ELF-1 (cell line): ENCODE results near the gene BDP1.
"Not testable (repeated sequence)": the region's sequence is repeated elsewhere in the genome, so short reads cannot be mapped to it uniquely, and the experiment has no call there.

Source experiments
- DNase-seq: peaks from one replicate; pipeline ENCODE4 v3.0.0-alpha.2; 2016; ENCODE audit warnings: low read depth, low spot score

Gene BDP1

DNA sequence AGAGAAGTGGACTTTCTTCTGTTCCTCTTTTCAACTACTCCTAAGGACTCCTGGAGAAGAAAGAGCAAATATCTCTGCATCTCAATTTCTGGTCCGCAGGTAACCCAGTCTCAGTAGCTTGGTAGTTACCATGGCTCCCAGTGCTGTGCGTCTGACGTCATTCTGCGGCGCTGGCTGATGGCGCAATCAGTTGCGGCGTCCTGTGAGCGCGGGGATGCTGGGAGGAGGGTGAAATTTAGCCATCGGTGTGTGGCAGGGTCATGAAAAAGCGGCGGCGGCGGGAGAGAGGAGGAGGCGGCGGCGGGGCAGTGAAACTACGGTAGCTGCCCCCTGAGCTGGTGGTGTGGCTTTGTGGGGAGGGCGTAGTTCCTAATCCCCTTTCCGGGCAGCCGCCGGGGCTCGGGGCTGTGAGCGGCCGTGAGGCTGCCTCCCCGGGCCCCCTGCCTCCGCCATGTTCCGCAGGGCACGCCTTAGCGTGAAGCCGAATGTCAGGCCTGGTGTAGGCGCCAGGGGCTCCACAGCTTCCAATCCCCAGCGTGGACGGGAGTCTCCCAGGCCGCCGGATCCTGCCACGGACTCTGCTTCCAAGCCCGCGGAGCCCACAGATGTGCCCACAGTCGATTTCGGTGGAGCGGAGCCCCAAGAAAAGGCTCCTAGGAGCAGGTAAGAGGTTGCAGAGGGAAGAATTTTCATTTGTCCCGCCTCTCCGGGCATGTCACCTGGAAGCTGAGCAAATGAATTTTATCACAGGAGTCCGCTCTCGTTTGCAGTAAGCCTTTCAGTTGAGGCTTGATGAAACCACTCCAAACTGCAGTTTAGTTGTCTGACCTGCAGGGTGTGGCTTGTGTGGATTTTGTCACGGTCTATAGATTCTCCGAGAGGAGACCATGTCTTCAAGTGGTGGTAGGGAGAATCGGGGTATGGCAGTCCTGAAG, at the start of gene BDP1:
Gene BDP1, plus strand, starts transcription at position 225 of the 935 bp plus-strand sequence. Its CDS starts 227 bp downstream, at position 452.
- peak; percentile 97 for DNase-seq

DNA sequence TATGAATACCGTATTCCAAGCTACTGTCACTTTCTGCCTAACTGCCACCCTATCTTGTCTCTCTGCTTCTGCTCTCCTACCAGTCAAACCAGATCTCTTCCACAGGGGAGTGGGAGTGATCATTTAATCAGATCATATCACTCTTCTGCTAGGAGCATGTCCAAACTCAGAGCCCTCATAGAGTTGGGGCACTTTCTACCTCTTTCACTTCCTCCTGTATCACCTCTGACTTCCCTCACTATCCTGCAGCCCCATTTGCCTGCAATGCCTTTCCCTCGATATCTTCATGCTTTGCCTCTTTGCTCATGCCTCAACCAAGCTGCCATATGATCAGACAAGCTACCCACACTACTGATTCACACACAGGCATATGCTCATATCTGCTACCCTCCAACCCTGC, 45.4 kb upstream of the BDP1 start:
- DNase-seq = not testable (repeated sequence)

DNA sequence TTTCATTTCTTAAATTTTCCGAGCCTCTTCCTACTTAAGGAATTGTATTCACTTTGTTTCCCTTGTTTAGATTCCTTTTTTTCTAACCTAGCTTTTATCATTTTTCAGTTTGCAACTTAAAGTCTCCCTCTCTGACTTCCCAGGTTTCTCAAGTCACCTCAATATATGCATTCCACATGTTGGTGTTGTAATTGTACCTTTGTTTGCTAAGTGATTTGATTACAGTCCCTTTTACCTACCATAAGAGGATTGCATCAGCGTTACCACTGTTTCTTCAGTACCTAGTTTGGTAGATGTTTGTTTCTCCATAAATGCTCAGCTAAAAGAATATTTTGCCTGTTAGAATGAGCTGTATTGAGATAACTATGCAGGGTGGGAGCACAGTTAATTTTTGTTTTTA, 39.8 kb upstream of the BDP1 start:
- DNase-seq = not testable (repeated sequence)

- not testable (repeated sequence) for DNase-seq
These were observed 37.4 kb upstream of the BDP1 start for GRCh38 chr5:71418026-71418425.

DNA sequence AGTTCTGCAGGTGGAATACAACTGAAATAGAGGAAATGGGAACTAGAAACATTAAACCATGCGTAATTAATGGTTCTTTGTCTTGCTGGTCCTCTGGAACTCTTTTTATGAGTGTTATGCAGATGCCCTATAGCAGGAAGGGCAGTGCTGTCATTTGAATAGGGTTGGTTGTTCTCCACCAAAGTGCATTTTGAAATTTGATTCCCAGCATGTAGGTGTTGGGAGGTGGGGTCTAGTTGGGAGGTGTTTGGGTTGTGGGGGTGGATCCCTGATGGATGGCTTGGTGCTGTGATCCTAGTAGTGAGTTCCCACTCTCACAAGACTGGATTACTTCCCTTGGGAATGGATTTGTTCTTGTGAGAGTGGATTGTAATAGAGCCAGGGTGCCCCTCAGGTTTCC, 34.2 kb upstream of the BDP1 start:
- DNase-seq = not testable (repeated sequence)

- not testable (repeated sequence) for DNase-seq
These were observed 31.6 kb upstream of the BDP1 start for GRCh38 chr5:71423896-71424295.

- DNase-seq = not testable (repeated sequence)
These were observed 28.6 kb upstream of the BDP1 start for GRCh38 chr5:71426686-71427474.

GRCh38 chr5:71432410-71432809, 23.0 kb upstream of the BDP1 start:
- DNase-seq = not testable (repeated sequence)

DNA sequence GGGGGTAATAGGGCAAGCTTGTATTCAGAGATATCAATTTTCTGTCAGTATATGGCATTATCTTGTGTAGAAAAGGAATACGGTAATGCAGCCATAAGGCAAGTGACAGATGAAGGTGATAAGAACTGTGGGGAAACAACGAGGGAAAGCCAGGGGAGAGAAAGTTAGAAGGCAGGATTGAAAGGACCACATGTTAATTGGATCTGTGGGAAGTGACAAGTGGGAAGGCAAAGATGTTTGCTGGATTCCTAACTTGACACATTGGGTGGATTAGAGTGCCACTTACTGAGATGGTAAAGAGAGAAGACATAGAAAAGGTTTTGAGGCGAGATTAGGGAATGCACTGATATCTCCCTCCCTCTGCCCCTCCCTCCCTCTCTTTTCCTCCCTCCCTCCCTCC, 20.6 kb upstream of the BDP1 start:
- not testable (repeated sequence) for DNase-seq

- DNase-seq = not testable (repeated sequence)
These were observed 13.9 kb upstream of the BDP1 start for GRCh38 chr5:71441564-71441963.

DNA sequence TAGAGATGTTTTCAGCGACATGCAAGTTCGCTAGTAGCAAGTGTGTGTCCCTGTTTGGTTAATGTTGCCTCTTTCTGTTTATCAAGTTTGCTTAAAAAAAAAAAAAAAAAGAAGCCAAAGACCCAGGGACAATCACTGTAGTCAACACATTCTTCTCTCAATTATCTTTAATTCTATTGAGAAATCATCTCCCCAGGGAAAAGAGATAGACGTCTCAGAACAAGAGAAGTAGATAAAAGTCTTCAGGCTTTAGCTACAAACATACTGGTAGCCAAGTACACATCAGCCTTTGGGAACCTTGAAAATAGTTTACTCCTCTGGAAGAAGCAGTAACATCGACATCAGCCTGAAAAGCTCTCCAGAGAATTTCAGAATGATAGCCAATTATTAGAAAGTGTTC, 11.6 kb upstream of the BDP1 start:
- DNase-seq = not testable (repeated sequence)

DNA sequence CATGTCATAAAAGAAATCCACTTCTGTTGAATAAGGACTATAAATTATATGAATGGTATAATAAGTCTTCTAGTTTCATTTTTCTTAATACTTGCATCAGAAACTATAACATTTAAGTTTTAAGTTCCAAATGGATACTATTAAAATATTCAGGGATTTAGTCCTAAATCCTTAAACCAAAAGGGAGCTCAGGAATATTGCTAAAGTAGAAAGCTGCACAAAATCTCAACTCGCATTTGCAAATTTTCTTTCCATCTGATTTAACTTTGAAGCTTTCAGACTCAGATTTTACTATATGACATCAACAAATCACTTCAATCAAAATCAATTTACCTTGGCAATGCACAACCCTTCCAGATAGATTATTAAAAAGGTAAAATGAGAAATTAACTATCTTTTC, 10.4 kb upstream of the BDP1 start:
- DNase-seq = not testable (repeated sequence)

GRCh38 chr5:71445523-71446152, 9.8 kb upstream of the BDP1 start:
- DNase-seq = peak; percentile 10

DNA sequence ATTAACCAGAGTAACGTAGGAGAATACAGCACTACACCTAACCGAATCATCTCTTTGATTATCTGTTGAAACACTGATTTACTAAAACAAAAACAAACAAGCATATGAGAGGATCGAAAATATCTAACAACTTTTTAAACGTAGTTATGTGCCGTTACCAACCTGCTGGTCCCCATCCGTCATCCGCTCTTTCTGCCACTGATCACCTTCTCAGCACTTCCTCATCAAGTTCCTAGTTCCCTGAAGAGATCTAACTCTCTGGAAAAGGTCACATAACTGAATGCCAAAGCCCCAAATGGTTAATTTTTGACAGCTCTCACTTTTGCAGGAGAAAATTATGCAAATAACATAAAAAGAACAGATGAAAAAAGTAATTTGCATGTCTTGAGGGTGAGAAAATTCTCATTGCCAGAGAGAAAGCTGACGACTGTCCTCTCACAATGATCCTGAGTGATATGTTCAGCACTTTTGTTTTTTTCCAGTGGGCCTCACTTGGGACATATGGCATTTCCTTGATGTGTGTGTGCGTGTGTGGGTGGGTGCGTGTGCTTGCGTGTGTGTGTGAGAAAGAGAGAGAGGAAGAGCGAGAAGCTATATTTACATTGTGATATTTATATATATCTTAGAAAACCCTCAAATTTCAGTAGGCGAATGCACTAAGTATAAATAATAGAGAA, 8.8 kb upstream of the BDP1 start:
- DNase-seq = not testable (repeated sequence)

- DNase-seq = peak; percentile 63
These were observed 8.1 kb upstream of the BDP1 start for GRCh38 chr5:71447218-71447808.

- no peak for DNase-seq
These were observed 2.6 kb upstream of the BDP1 start for GRCh38 chr5:71452876-71453275.

GRCh38 chr5:71454913-71455312, 538 bp upstream of the BDP1 start:
- DNase-seq = no peak

DNA sequence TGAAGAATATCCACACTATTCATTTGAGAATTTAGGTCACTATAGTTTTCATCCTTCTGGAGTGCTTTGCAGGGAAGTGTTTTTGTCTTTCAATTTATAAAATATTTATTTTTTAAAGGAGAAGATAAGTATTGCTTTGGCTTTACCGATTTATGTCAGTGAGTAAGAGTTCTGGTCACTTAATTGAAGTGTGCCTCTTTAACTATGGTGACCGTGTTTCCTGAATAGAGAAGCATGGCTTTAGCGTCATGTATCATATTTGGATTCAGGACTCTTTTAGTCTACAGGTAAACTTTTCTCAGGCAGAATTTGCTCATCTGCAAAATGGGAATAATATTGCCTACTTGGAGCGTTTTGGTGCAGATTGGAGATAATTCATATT, 902 bp downstream of the BDP1 start:
- DNase-seq = no peak

DNA sequence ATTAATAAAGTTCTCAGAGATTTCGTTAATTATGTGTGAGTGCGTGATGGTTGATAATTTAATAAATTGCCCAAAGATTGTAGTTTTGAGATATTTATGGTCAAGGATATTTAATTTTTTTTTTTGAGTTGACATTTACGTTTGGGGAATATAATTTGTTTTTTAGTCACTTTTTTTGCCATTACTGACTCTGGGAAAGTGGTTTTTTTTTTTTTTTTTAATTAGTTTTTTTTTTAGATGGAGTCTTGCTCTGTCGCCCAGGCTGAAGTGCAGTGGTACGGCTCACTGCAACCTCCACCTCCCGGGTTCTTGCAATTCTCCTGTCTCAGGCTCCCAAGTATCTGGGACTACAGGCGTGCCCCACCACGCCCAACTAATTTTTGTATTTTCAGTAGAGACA, 1.7 kb downstream of the BDP1 start:
- no peak for DNase-seq

- DNase-seq = no peak
These were observed 5.2 kb downstream of the BDP1 start for GRCh38 chr5:71460693-71461092.

- no peak for DNase-seq
These were observed 5.9 kb downstream of the BDP1 start for GRCh38 chr5:71461360-71461759.
